ENCODE data around the gene FZD2.
"Not testable (repeated sequence)": the region's sequence is repeated elsewhere in the genome, so short reads cannot be mapped to it uniquely, and the experiment has no call there.

FZD2 gene

GRCh38 chr17:44546671-44547606 lies 10.3 kb upstream of the FZD2 start:
- DNase-seq (ENCODE audit: low read depth in 2 of 2, low spot score in 1 of 2): no peak

GRCh38 chr17:44547625-44548267 lies 9.5 kb upstream of the FZD2 start:
- no peak for DNase-seq (ENCODE audit: low read depth in 2 of 2, low spot score in 1 of 2)

- no peak for DNase-seq (ENCODE audit: low read depth in 2 of 2, low spot score in 1 of 2)
Observed at GRCh38 chr17:44548376-44549230, 8.7 kb upstream of the FZD2 start.

- DNase-seq (ENCODE audit: low read depth in 2 of 2, low spot score in 1 of 2): no peak
Observed at GRCh38 chr17:44549686-44550085, 7.6 kb upstream of the FZD2 start.

GRCh38 chr17:44552361-44552760 lies 4.9 kb upstream of the FZD2 start:
- DNase-seq (ENCODE audit: low read depth in 2 of 2, low spot score in 1 of 2): no peak

- DNase-seq (ENCODE audit: low read depth in 2 of 2, low spot score in 1 of 2): no peak
Observed at GRCh38 chr17:44555099-44555498, 2.2 kb upstream of the FZD2 start.

- no peak for DNase-seq (ENCODE audit: low read depth in 2 of 2, low spot score in 1 of 2)
Observed at GRCh38 chr17:44556166-44556831, 985 bp upstream of the FZD2 start.

GRCh38 chr17:44557651-44558285 lies 484 bp downstream of the FZD2 start:
- DNase-seq (ENCODE audit: low read depth in 2 of 2, low spot score in 1 of 2): no peak

- no peak for DNase-seq (ENCODE audit: low read depth in 2 of 2, low spot score in 1 of 2)
Observed at GRCh38 chr17:44558334-44558709, 1.0 kb downstream of the FZD2 start.

GRCh38 chr17:44558710-44559633 lies 1.7 kb downstream of the FZD2 start:
- no peak for DNase-seq (ENCODE audit: low read depth in 2 of 2, low spot score in 1 of 2)

- DNase-seq (ENCODE audit: low read depth in 2 of 2, low spot score in 1 of 2): no peak
Observed at GRCh38 chr17:44559634-44560554, 2.6 kb downstream of the FZD2 start.

- DNase-seq (ENCODE audit: low read depth in 2 of 2, low spot score in 1 of 2): no peak
Observed at GRCh38 chr17:44561237-44561623, 3.9 kb downstream of the FZD2 start.

- no peak for DNase-seq (ENCODE audit: low read depth in 2 of 2, low spot score in 1 of 2)
Observed at GRCh38 chr17:44564429-44564828, 7.1 kb downstream of the FZD2 start.

- no peak for DNase-seq (ENCODE audit: low read depth in 2 of 2, low spot score in 1 of 2)
Observed at GRCh38 chr17:44565866-44566443, 8.7 kb downstream of the FZD2 start.

GRCh38 chr17:44568311-44568944 lies 11.1 kb downstream of the FZD2 start:
- DNase-seq (ENCODE audit: low read depth in 2 of 2, low spot score in 1 of 2): not testable (repeated sequence)

GRCh38 chr17:44568945-44569858 lies 11.9 kb downstream of the FZD2 start:
- no peak for DNase-seq (ENCODE audit: low read depth in 2 of 2, low spot score in 1 of 2)

- no peak for DNase-seq (ENCODE audit: low read depth in 2 of 2, low spot score in 1 of 2)
Observed at GRCh38 chr17:44572801-44573200, 15.5 kb downstream of the FZD2 start.
